WTC11 (cell line): Measurements from ENCODE around the gene CRYBA2. TPM values are rescaled to one million over a fixed set of nuclear protein-coding genes. Genes with fewer than 3 reads are reported as not detected.

ENCODE experiments used
- ATAC-seq: fragments of 200-7000 bp; cut with Tn5 transposase; 2 replicates; pipeline ENCODE4 v1.10.0; 2021; ENCODE audit warnings: mild to moderate bottlenecking, moderate library complexity
- CTCF ChIA-PET: fragments of 300-600 bp; sonication (Branson Sonifier 250); formaldehyde crosslinking; loops from one replicate; lab custom pipeline; 2021; ENCODE audit warnings: antibody characterized with exemption; lab: Charles Lee
- POLR2A ChIA-PET: fragments of 350-600 bp; sonication (Branson Sonifier 250); formaldehyde crosslinking; loops from one replicate; lab custom pipeline; 2021; ENCODE audit warnings: antibody characterized with exemption; lab: Charles Lee
- DNase-seq: peaks from one replicate; pipeline ENCODE4 v3.0.0; 2021; ENCODE audit warnings: low spot score
- H3K27ac Mint-ChIP-seq: 2 replicates; pipeline ENCODE4 v1.8.0; 2021; ENCODE audit warnings: mixed read lengths
- H3K27me3 Mint-ChIP-seq: 2 replicates; pipeline ENCODE4 v1.8.0; 2021; ENCODE audit warnings: low read depth, mild to moderate bottlenecking, moderate library complexity, mixed read lengths
- H3K36me3 Mint-ChIP-seq: 2 replicates; pipeline ENCODE4 v1.8.0; 2021; ENCODE audit warnings: mixed read lengths
- H3K4me1 Mint-ChIP-seq: 2 replicates; pipeline ENCODE4 v1.8.0; 2022; ENCODE audit warnings: mixed read lengths
- H3K4me3 Mint-ChIP-seq: 2 replicates; pipeline ENCODE4 v1.8.0; 2021; ENCODE audit warnings: mild to moderate bottlenecking, moderate library complexity, mixed read lengths
- H3K9me3 Mint-ChIP-seq: 2 replicates; pipeline ENCODE4 v1.8.0; 2021; ENCODE audit warnings: mixed read lengths
- FOXK1 ChIP-seq: sonication (generic); formaldehyde crosslinking; IDR thresholded peaks from 2 replicates; pipeline ENCODE4 v1.8.0; 2022; ENCODE audit warnings: mild to moderate bottlenecking, moderate library complexity, missing genetic modification reagents
- GABPB1 ChIP-seq: sonication (generic); formaldehyde crosslinking; IDR thresholded peaks from 2 replicates; pipeline ENCODE4 v1.8.1; 2023; ENCODE audit warnings: mild to moderate bottlenecking, missing genetic modification reagents
- IRF2 ChIP-seq: sonication (generic); formaldehyde crosslinking; IDR thresholded peaks from 2 replicates; pipeline ENCODE4 v1.8.0; 2022; ENCODE audit warnings: low read depth, missing genetic modification reagents, borderline replicate concordance
- MXD4 ChIP-seq: fragments of 250-450 bp; sonication (Bioruptor Pico); IDR thresholded peaks from 2 replicates; pipeline ENCODE4 v1.8.0; 2021; ENCODE audit warnings: mild to moderate bottlenecking, moderate library complexity, borderline replicate concordance
- NFE2L1 ChIP-seq: sonication (generic); formaldehyde crosslinking; IDR thresholded peaks from 2 replicates; pipeline ENCODE4 v1.8.1; 2023; ENCODE audit warnings: missing genetic modification reagents
- NR3C1 ChIP-seq: sonication (generic); formaldehyde crosslinking; conservative IDR thresholded peaks from 2 replicates; pipeline ENCODE4 v1.8.1; 2023; ENCODE audit warnings: low read depth, mild to moderate bottlenecking, missing genetic modification reagents
- RELA ChIP-seq: sonication (generic); formaldehyde crosslinking; IDR thresholded peaks from 2 replicates; pipeline ENCODE4 v1.8.1; 2022; ENCODE audit warnings: missing genetic modification reagents, mild to moderate bottlenecking, borderline replicate concordance
- SMAD3 ChIP-seq: sonication (generic); formaldehyde crosslinking; IDR thresholded peaks from 2 replicates; pipeline ENCODE4 v1.8.0; 2022; ENCODE audit warnings: missing genetic modification reagents, mild to moderate bottlenecking, borderline replicate concordance
- TP53 ChIP-seq: sonication (generic); formaldehyde crosslinking; IDR thresholded peaks from 2 replicates; pipeline ENCODE4 v1.8.1; 2023; ENCODE audit warnings: mild to moderate bottlenecking, missing genetic modification reagents
- ZNF232 ChIP-seq: sonication (generic); formaldehyde crosslinking; IDR thresholded peaks from 2 replicates; pipeline ENCODE4 v1.8.0; 2022; ENCODE audit warnings: mild to moderate bottlenecking, missing genetic modification reagents
- ZNF416 ChIP-seq: fragments of 250-450 bp; sonication (Bioruptor Pico); IDR thresholded peaks from 2 replicates; pipeline ENCODE4 v1.9.0; 2021; ENCODE audit warnings: mild to moderate bottlenecking, inconsistent platforms
- total RNA-seq: library from RNA; stranded (reverse); gene quantifications from 3 replicates; pipeline ENCODE4 v1.2.3, GENCODE V29; 2021
- TF ChIP-seq, protein P1 (sequence below): fragments of 250-450 bp; sonication (Bioruptor Pico); IDR thresholded peaks from 2 replicates; pipeline ENCODE4 v1.9.0; 2021; ENCODE audit warnings: mild to moderate bottlenecking
- TF ChIP-seq, protein P2 (sequence below): fragments of 200-600 bp; IDR thresholded peaks from 2 replicates; pipeline ENCODE4 v1.8.0; 2022; ENCODE audit warnings: antibody characterized with exemption
- TF ChIP-seq, protein P3 (sequence below): fragments of 250-450 bp; sonication (Bioruptor Pico); conservative IDR thresholded peaks from 2 replicates; pipeline ENCODE4 v1.9.0; 2021; ENCODE audit warnings: mild to moderate bottlenecking
- TF ChIP-seq, protein P4 (sequence below): sonication (generic); formaldehyde crosslinking; IDR thresholded peaks from 2 replicates; pipeline ENCODE4 v1.8.1; 2023; ENCODE audit warnings: mild to moderate bottlenecking, missing genetic modification reagents, borderline replicate concordance
- TF ChIP-seq, protein P5 (sequence below): sonication (generic); formaldehyde crosslinking; IDR thresholded peaks from 2 replicates; pipeline ENCODE4 v1.8.0; 2022; ENCODE audit warnings: mild to moderate bottlenecking, missing genetic modification reagents
- TF ChIP-seq, protein P6 (sequence below): sonication (generic); formaldehyde crosslinking; IDR thresholded peaks from 2 replicates; pipeline ENCODE4 v1.8.0; 2022; ENCODE audit warnings: missing genetic modification reagents
- TF ChIP-seq, protein P7 (sequence below): sonication (generic); formaldehyde crosslinking; IDR thresholded peaks from 2 replicates; pipeline ENCODE4 v1.8.1; 2023; ENCODE audit warnings: mild to moderate bottlenecking, missing genetic modification reagents, moderate library complexity
- TF ChIP-seq, protein P8 (sequence below): fragments of 250-450 bp; sonication (Bioruptor Pico); IDR thresholded peaks from 2 replicates; pipeline ENCODE4 v1.9.0; 2021; ENCODE audit warnings: mild to moderate bottlenecking

The CRYBA2 gene
- total RNA-seq, 1 experiment from 2014 or later = not detected

DNA sequence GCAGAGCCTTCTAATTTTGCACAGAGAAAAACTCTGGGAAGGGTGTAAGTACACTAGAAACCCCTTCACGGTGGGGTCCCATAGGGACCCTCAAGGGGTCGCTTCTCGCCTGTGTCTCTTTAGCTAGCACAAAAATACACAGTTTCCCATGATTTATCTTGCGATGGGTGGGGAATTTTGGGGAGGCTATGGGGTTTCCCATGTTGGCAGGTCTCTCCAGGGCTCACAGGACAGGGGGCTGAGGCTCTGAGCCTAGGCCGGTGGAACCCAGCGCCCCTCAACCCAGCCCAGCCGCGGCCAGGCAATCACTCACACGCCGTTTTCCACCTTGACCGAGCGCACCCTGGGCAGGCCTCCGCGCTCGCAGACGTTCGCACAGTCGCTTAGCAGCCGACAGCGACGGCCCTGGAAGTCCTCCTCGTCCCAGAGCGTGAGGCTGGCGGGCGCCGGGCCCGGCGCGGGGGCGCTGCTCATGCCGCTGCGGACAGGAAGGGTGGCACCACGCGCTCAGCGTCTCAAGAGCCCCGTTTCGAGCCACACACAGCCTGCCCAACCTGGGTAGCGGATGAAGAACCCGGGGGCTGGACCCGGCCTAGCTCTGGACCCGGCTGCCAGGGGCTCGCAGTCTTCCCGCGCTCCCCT is 398 bp downstream of the CRYBA2 start (continued):
- TF ChIP-seq, protein P1, sequence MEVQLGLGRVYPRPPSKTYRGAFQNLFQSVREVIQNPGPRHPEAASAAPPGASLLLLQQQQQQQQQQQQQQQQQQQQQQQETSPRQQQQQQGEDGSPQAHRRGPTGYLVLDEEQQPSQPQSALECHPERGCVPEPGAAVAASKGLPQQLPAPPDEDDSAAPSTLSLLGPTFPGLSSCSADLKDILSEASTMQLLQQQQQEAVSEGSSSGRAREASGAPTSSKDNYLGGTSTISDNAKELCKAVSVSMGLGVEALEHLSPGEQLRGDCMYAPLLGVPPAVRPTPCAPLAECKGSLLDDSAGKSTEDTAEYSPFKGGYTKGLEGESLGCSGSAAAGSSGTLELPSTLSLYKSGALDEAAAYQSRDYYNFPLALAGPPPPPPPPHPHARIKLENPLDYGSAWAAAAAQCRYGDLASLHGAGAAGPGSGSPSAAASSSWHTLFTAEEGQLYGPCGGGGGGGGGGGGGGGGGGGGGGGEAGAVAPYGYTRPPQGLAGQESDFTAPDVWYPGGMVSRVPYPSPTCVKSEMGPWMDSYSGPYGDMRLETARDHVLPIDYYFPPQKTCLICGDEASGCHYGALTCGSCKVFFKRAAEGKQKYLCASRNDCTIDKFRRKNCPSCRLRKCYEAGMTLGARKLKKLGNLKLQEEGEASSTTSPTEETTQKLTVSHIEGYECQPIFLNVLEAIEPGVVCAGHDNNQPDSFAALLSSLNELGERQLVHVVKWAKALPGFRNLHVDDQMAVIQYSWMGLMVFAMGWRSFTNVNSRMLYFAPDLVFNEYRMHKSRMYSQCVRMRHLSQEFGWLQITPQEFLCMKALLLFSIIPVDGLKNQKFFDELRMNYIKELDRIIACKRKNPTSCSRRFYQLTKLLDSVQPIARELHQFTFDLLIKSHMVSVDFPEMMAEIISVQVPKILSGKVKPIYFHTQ (CRISPR knock-in tag) = no peak
- TF ChIP-seq NR3C1 = no peak

DNA sequence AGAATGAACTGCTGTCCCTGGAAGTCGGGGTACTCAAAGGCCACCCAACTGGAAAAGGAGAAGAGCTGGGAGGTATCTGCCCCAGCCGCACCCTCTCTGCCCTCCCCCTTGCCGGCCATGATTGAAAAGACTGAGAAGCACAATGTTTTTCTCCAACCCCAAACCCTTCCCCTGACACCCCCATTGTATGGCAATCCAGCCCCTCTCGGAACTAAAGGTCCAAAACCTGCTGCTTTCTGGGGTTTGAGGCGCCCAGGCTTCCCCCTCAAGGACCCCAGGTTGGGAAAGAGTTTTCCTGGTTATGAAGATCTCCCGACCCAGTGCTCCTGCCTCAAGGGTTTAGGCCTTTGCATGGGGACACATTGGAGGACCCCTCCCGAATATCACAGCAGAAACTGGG is 1.0 kb downstream of the CRYBA2 start:
- POLR2A ChIA-PET = no interaction called here
- Mint-ChIP-seq H3K4me1 (peaks cover 6% of the 10 kb centered on the region), H3K4me3 (no peak overlapping the region), H3K27me3 (peaks cover 100% of the 10 kb centered on the region), H3K27ac (no peak overlapping the region), H3K9me3 (no peaks in the 10 kb centered on the region), H3K36me3 (no peaks in the 10 kb centered on the region)
- ATAC-seq (no peak), DNase-seq (no peak)
- CTCF ChIA-PET = interaction anchor here (1.0 to 10.6 kb wide), 5 partner anchors 10 to 115 kb away, joined by 3 to 158 read pairs (median 4); partner anchors contain the start of gene FEV
- TF ChIP-seq ZNF232 (no peak), MXD4 (no peak), ZNF416 (no peak), FOXK1 (CRISPR knock-in tag) (no peak), GABPB1 (no peak), TP53 (CRISPR knock-in tag) (no peak), SMAD3 (no peak), NFE2L1 (CRISPR knock-in tag) (no peak), RELA (CRISPR knock-in tag) (no peak), IRF2 (CRISPR knock-in tag) (no peak)
- TF ChIP-seq, protein P2, sequence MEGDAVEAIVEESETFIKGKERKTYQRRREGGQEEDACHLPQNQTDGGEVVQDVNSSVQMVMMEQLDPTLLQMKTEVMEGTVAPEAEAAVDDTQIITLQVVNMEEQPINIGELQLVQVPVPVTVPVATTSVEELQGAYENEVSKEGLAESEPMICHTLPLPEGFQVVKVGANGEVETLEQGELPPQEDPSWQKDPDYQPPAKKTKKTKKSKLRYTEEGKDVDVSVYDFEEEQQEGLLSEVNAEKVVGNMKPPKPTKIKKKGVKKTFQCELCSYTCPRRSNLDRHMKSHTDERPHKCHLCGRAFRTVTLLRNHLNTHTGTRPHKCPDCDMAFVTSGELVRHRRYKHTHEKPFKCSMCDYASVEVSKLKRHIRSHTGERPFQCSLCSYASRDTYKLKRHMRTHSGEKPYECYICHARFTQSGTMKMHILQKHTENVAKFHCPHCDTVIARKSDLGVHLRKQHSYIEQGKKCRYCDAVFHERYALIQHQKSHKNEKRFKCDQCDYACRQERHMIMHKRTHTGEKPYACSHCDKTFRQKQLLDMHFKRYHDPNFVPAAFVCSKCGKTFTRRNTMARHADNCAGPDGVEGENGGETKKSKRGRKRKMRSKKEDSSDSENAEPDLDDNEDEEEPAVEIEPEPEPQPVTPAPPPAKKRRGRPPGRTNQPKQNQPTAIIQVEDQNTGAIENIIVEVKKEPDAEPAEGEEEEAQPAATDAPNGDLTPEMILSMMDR = no peak
- TF ChIP-seq, protein P3, sequence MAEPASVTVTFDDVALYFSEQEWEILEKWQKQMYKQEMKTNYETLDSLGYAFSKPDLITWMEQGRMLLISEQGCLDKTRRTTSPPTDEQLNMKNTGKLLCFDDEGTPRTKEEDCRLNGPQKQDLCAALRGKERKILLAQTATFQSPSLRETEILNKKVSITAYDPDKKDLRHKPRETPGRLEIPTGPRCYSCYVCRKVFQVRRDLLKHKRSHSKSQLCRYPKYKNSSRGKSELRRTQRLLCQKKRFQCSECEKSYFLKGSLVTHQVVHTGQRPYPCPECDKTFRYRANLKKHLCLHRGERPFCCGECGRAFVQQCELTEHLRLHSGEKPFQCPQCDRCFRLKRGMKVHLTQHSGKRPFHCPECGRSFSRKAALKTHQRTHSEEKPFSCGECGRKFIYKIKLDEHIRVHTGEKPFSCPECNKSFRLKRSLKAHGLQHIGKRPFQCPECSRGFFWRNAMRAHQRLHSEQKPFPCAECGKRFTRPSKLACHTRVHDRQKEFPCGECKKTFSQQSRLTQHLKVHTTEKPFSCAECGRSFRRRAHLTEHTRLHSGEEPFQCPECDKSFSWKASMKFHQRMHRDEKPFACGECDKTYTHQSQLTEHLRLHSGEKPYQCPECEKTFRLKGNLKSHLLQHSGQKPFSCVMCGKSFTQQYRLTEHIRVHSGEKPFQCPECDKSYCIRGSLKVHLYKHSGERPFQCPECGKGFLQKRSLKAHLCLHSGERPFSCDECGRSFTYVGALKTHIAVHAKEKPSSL (CRISPR knock-in tag) = no peak
- TF ChIP-seq, protein P4, sequence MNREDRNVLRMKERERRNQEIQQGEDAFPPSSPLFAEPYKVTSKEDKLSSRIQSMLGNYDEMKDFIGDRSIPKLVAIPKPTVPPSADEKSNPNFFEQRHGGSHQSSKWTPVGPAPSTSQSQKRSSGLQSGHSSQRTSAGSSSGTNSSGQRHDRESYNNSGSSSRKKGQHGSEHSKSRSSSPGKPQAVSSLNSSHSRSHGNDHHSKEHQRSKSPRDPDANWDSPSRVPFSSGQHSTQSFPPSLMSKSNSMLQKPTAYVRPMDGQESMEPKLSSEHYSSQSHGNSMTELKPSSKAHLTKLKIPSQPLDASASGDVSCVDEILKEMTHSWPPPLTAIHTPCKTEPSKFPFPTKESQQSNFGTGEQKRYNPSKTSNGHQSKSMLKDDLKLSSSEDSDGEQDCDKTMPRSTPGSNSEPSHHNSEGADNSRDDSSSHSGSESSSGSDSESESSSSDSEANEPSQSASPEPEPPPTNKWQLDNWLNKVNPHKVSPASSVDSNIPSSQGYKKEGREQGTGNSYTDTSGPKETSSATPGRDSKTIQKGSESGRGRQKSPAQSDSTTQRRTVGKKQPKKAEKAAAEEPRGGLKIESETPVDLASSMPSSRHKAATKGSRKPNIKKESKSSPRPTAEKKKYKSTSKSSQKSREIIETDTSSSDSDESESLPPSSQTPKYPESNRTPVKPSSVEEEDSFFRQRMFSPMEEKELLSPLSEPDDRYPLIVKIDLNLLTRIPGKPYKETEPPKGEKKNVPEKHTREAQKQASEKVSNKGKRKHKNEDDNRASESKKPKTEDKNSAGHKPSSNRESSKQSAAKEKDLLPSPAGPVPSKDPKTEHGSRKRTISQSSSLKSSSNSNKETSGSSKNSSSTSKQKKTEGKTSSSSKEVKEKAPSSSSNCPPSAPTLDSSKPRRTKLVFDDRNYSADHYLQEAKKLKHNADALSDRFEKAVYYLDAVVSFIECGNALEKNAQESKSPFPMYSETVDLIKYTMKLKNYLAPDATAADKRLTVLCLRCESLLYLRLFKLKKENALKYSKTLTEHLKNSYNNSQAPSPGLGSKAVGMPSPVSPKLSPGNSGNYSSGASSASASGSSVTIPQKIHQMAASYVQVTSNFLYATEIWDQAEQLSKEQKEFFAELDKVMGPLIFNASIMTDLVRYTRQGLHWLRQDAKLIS (CRISPR knock-in tag) = no peak
- TF ChIP-seq, protein P5, sequence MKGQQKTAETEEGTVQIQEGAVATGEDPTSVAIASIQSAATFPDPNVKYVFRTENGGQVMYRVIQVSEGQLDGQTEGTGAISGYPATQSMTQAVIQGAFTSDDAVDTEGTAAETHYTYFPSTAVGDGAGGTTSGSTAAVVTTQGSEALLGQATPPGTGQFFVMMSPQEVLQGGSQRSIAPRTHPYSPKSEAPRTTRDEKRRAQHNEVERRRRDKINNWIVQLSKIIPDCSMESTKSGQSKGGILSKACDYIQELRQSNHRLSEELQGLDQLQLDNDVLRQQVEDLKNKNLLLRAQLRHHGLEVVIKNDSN = no peak
- TF ChIP-seq, protein P6, sequence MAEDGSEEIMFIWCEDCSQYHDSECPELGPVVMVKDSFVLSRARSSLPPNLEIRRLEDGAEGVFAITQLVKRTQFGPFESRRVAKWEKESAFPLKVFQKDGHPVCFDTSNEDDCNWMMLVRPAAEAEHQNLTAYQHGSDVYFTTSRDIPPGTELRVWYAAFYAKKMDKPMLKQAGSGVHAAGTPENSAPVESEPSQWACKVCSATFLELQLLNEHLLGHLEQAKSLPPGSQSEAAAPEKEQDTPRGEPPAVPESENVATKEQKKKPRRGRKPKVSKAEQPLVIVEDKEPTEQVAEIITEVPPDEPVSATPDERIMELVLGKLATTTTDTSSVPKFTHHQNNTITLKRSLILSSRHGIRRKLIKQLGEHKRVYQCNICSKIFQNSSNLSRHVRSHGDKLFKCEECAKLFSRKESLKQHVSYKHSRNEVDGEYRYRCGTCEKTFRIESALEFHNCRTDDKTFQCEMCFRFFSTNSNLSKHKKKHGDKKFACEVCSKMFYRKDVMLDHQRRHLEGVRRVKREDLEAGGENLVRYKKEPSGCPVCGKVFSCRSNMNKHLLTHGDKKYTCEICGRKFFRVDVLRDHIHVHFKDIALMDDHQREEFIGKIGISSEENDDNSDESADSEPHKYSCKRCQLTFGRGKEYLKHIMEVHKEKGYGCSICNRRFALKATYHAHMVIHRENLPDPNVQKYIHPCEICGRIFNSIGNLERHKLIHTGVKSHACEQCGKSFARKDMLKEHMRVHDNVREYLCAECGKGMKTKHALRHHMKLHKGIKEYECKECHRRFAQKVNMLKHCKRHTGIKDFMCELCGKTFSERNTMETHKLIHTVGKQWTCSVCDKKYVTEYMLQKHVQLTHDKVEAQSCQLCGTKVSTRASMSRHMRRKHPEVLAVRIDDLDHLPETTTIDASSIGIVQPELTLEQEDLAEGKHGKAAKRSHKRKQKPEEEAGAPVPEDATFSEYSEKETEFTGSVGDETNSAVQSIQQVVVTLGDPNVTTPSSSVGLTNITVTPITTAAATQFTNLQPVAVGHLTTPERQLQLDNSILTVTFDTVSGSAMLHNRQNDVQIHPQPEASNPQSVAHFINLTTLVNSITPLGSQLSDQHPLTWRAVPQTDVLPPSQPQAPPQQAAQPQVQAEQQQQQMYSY (CRISPR knock-in tag) = no peak
- TF ChIP-seq, protein P7, sequence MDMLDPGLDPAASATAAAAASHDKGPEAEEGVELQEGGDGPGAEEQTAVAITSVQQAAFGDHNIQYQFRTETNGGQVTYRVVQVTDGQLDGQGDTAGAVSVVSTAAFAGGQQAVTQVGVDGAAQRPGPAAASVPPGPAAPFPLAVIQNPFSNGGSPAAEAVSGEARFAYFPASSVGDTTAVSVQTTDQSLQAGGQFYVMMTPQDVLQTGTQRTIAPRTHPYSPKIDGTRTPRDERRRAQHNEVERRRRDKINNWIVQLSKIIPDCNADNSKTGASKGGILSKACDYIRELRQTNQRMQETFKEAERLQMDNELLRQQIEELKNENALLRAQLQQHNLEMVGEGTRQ (CRISPR knock-in tag) = no peak
- TF ChIP-seq, protein P8, sequence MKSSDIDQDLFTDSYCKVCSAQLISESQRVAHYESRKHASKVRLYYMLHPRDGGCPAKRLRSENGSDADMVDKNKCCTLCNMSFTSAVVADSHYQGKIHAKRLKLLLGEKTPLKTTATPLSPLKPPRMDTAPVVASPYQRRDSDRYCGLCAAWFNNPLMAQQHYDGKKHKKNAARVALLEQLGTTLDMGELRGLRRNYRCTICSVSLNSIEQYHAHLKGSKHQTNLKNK = no peak
